Brain microvascular endothelial cell (primary cell): ENCODE results near the gene PCDHGA2.

ENCODE experiments used
- DNase-seq: peaks from one replicate; pipeline ENCODE4 v3.0.0-alpha.2; 2020
- H3K27ac ChIP-seq: fragments of 250-450 bp; sonication (Bioruptor Pico); 2 replicates; pipeline ENCODE4 v1.5.1; 2020; ENCODE audit warnings: mild to moderate bottlenecking, moderate library complexity
- H3K27me3 ChIP-seq: fragments of 250-450 bp; sonication (Bioruptor Pico); replicated peaks from 2 replicates; pipeline ENCODE4 v1.5.1; 2020; ENCODE audit warnings: mild to moderate bottlenecking
- H3K36me3 ChIP-seq: fragments of 250-450 bp; sonication (Bioruptor Pico); replicated peaks from 2 replicates; pipeline ENCODE4 v1.5.1; 2020; ENCODE audit warnings: mild to moderate bottlenecking
- H3K4me3 ChIP-seq: 2 replicates; pipeline ENCODE4 v1.5.1; 2011; ENCODE audit warnings: low read depth, mild to moderate bottlenecking, control low read depth, low read length, moderate library complexity
- in situ Hi-C: cut with HindIII; loops from 2 replicates; pipeline ENCODE4 v1.10.0; 2017; ENCODE audit warnings: low sequenced_read_pairs, low pct_ligation_motif_present
- TF ChIP-seq, protein P1 (sequence below): IDR thresholded peaks from 2 replicates; pipeline ENCODE4 v1.5.1; 2011; ENCODE audit warnings: low read depth, mild to moderate bottlenecking, moderate library complexity, low read length, control low read depth, inconsistent platforms; ENCODE audit errors: missing control alignments

Gene PCDHGA2

DNA sequence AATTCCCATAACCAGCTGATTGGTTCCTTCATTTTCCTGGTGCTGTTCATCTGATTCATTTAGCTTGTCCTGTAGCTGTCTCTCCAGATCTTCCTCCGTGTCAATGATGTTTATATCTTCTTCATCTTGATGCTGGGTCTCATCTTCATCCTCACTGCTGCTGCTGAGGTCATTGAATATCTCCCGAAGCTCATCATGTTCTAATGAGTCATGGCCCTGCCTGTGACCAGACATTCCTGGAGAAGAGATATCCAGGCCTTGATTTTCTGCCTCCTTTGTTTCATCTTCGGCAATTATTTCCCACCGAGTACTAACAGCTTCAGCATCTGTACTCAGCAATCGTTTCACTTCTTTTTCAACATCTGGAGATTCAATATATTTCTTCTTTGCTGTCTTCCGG lies 19.4 kb upstream of the PCDHGA2 start:
- DNase-seq = peak; percentile 29
- Histone ChIP-seq H3K4me3 (no peak overlapping the region), H3K27ac (no peak overlapping the region), H3K27me3 (no peaks in the 10 kb centered on the region), H3K36me3 (peaks cover 17% of the 10 kb centered on the region)
- TF ChIP-seq, protein P1, sequence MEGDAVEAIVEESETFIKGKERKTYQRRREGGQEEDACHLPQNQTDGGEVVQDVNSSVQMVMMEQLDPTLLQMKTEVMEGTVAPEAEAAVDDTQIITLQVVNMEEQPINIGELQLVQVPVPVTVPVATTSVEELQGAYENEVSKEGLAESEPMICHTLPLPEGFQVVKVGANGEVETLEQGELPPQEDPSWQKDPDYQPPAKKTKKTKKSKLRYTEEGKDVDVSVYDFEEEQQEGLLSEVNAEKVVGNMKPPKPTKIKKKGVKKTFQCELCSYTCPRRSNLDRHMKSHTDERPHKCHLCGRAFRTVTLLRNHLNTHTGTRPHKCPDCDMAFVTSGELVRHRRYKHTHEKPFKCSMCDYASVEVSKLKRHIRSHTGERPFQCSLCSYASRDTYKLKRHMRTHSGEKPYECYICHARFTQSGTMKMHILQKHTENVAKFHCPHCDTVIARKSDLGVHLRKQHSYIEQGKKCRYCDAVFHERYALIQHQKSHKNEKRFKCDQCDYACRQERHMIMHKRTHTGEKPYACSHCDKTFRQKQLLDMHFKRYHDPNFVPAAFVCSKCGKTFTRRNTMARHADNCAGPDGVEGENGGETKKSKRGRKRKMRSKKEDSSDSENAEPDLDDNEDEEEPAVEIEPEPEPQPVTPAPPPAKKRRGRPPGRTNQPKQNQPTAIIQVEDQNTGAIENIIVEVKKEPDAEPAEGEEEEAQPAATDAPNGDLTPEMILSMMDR = no peak
- in situ Hi-C loops = no loop called here

DNA sequence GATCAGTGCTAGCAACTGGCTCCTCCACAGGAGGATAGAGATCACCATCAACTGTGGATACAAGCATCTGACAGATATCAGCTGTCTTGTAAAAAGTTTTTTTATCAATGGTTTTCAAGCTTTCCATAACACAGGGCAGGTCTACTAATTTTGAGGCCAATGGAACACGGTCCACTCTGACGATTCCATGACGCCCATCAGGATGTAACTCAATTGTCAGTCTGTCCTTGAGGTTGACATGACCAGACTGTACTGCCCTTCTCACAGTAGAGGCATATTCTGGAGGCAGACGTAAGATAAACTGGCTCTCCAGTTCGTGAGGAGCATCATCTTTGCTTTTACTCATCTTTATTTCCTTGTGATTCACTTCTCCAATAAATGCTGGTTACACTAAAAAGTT lies 18.9 kb upstream of the PCDHGA2 start:
- H3K27me3 ChIP-seq = no peaks in the 10 kb centered on the region
- TF ChIP-seq, protein P1 = no peak
- H3K4me3 ChIP-seq = peak overlapping the region; percentile 87
- H3K36me3 ChIP-seq = peaks cover 17% of the 10 kb centered on the region
- H3K27ac ChIP-seq = peak overlapping the region; percentile 97
- in situ Hi-C loops = no loop called here
- DNase-seq = no peak

DNA sequence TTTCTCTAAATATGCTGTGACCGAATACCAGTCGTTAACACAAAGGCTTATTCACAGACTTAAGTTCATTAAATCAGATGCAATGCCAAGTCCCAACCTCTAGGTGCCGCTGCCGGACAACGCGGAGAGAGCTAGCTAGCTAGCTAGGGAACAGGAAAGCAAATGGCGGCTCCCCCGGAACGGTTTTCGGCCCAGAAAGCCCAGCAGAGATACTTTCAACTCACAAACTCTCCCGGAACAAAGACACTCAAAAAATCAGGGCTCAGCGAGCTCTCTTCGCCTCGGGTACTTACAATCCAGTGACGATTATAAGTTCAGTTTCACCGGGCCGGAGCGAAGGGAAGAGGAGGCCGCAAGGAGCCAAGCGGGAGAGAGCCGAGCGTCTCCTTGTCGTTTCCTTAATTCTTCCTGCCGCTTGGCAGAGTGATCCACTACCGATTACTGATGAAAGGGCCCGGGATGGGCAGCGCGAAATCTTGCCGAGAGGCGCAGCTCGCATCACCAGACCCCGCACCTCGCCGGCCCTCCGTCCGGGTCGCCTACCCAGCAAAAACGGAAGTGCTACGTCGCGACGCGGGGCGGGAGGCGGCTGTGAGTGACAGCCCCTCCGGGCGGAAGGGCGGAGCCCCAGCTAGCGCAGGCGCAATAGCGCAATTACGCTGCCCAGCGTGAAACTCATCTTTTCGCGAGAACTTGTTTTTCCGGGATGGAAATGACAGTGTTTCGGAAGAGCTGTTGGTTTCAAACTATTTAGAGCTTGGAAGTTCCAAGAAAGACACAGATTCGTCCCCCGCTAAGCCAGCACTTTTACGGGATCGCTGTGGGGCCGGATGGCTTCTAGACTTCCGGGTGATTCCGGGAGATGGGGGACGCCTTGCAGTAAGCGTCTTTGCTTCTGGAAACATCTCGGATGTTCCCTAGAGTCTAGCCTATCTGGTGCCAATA lies 18.1 kb upstream of the PCDHGA2 start, which contains the start of gene TAF7:
TSS of gene TAF7 (minus strand) at position 560 of the 945 bp plus-strand sequence. CDS start 740 bp downstream, outside the sequence.
- Histone ChIP-seq H3K27ac (peak within 1 kb of the TSS; percentile 97), H3K4me3 (peak within 1 kb of the TSS; percentile 87), H3K36me3 (peaks cover 17% of the 10 kb centered on the region), H3K27me3 (no peaks in the 10 kb centered on the region)
- peak; percentile 86 for DNase-seq
- TF ChIP-seq, protein P1 = peak; percentile 91
- in situ Hi-C loops = no loop called here

DNA sequence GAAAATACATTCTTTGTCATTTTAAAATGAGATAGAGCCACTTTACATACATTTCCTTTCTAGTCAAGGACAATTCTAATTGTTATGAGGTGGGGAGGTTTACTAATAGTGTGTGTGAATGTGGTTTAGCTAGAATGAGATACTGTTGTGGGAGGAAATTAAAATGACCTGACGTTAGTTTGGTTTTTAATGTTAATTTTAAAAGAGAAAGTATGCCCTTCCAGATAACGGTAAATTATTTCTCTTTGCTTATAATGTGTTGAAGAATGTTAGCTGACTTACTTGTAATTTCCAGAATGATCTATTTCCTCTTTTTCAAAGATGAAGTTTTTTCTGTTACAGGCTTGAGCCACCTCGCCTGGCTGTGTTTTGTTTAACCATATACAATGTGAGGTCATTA lies 16.3 kb upstream of the PCDHGA2 start:
- no peak overlapping the region for H3K27ac ChIP-seq
- in situ Hi-C loops = no loop called here
- TF ChIP-seq, protein P1 = no peak
- DNase-seq = no peak
- H3K4me3 ChIP-seq = no peak overlapping the region
- H3K36me3 ChIP-seq = peaks cover 12% of the 10 kb centered on the region
- H3K27me3 ChIP-seq = no peaks in the 10 kb centered on the region

DNA sequence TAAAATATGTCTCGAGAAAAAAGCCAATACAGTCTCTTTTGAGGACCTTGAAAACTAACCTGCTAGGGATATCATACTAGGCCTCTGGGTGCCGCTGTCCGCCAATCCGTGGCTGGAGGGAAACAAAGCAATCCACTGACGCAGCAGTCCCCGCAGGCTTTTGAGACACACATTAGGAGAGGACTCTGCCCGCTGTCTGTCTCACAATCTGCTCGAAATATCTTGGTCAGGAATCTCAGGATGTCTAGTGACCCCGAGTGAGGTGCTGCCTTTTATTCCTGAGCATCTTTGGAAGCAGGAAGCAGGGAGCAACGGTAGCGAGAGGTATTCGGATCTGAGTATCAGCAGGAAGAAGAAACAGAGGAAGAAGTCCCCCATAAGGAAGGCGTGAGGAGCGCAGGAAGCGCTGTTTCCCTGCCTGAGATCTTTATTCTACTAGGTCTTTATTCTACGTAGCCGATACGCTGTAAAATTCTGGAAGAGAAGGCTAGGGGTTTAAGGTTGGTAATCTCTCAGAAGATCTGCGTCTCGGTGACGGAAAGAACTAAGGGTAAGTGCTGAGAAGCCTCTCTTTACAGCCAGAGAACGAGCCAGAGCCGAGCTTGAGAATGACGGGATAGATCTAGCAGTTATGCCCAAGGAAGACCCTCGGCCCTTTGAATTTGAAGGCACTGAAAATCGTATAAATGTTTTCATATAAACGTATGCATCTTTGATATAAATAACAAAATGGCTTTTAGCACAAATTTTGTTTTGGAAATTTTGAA lies 12.3 kb upstream of the PCDHGA2 start:
- Histone ChIP-seq H3K27me3 (no peaks in the 10 kb centered on the region), H3K4me3 (peak overlapping the region; percentile 51), H3K27ac (peak overlapping the region; percentile 19), H3K36me3 (no peaks in the 10 kb centered on the region)
- TF ChIP-seq, protein P1 = peak; percentile 77
- DNase-seq = peak; percentile 80
- in situ Hi-C loops = no loop called here
